ENCODE data around the gene ELOVL3.

DNA sequence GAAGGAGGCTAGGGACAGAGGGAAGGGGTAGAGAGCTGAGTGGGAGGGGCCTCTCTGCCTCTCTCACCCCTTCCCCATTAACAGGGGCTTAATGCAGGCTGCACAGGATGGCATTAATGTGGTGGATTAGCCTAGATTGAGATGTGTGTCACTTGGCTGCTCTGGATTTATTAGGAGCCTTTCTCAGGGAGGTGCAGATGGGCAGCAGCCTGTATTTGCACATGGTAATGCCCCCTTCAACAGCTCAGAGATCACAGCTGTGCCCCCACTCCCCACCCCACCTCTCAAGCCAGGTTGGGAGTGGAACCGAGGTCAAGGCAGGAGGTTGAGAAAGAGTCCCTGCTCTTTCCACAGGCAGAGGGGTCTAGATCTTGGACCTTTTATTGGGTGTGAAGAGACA is 7.9 kb downstream of the ELOVL3 start:
- TF ChIP-seq HMBOX1 (IDR thresholded peaks at IDR 0.05) (no peak), HDAC6 (IDR thresholded peaks at IDR 0.05; ENCODE audit: low read depth, low read length) (no peak), ELF4 (CRISPR knock-in tag; IDR thresholded peaks at IDR 0.05) (no peak)

Measured in K562 (cell line).